GM19240 (cell line): ENCODE measurements around the gene CORO2A.

Experiments used
- DNase-seq: peaks from one replicate; pipeline ENCODE4 v3.0.0; 2011; ENCODE audit warnings: low spot score; ENCODE audit not compliant: insufficient read length

Gene CORO2A

GRCh38 chr9:98192503-98193335 is at the start of gene CORO2A:
CORO2A (minus strand) TSS chr9:98192637; CDS start chr9:98157660, 34,977 bp downstream.
- DNase-seq: peak; percentile 62

GRCh38 chr9:98241357-98242300 is 49.2 kb upstream of the CORO2A start:
- no peak for DNase-seq

GRCh38 chr9:98240475-98240874 is 48.0 kb upstream of the CORO2A start:
- no peak for DNase-seq

- DNase-seq: no peak
Observed at GRCh38 chr9:98236901-98237487, 44.6 kb upstream of the CORO2A start.

- no peak for DNase-seq
Observed at GRCh38 chr9:98235126-98235525, 42.7 kb upstream of the CORO2A start.

- no peak for DNase-seq
Observed at GRCh38 chr9:98234245-98234825, 41.9 kb upstream of the CORO2A start.

- DNase-seq: no peak
Observed at GRCh38 chr9:98232926-98233325, 40.5 kb upstream of the CORO2A start.

- DNase-seq: no peak
Observed at GRCh38 chr9:98231770-98232478, 39.5 kb upstream of the CORO2A start.

- no peak for DNase-seq
Observed at GRCh38 chr9:98230789-98231188, 38.4 kb upstream of the CORO2A start.

- no peak for DNase-seq
Observed at GRCh38 chr9:98230304-98230703, 37.9 kb upstream of the CORO2A start.

GRCh38 chr9:98229620-98230019 is 37.2 kb upstream of the CORO2A start:
- DNase-seq: no peak

GRCh38 chr9:98229090-98229395 is 36.6 kb upstream of the CORO2A start:
- DNase-seq: no peak

- DNase-seq: no peak
Observed at GRCh38 chr9:98228392-98229089, 36.1 kb upstream of the CORO2A start.

- DNase-seq: no peak
Observed at GRCh38 chr9:98227883-98228282, 35.4 kb upstream of the CORO2A start.

GRCh38 chr9:98226957-98227356 is 34.5 kb upstream of the CORO2A start:
- DNase-seq: no peak

- DNase-seq: no peak
Observed at GRCh38 chr9:98226516-98226915, 34.1 kb upstream of the CORO2A start.

GRCh38 chr9:98225015-98225442 is 32.6 kb upstream of the CORO2A start:
- no peak for DNase-seq

GRCh38 chr9:98222885-98223691 is 30.7 kb upstream of the CORO2A start:
- DNase-seq: no peak

- DNase-seq: no peak
Observed at GRCh38 chr9:98220911-98221310, 28.5 kb upstream of the CORO2A start.
